CD4-positive, alpha-beta T cell treated with Interleukin-10 for 1 hour (primary cell): Measurements from ENCODE around the gene EMP2.

Source experiments
- DNase-seq: peaks from one replicate; pipeline ENCODE4 v3.0.0-alpha.2; 2020

EMP2 gene

GRCh38 chr16:10609402-10609774 lies 29.0 kb upstream of the EMP2 start:
- no peak for DNase-seq

- no peak for DNase-seq
These were observed 28.4 kb upstream of the EMP2 start for GRCh38 chr16:10608687-10609401.

GRCh38 chr16:10607157-10607556 lies 26.8 kb upstream of the EMP2 start:
- DNase-seq, result no peak

GRCh38 chr16:10606607-10607006 lies 26.2 kb upstream of the EMP2 start:
- DNase-seq, result no peak

GRCh38 chr16:10605636-10606035 lies 25.2 kb upstream of the EMP2 start:
- no peak for DNase-seq

GRCh38 chr16:10601444-10602408 lies 21.3 kb upstream of the EMP2 start:
- no peak for DNase-seq

GRCh38 chr16:10600782-10601443 lies 20.5 kb upstream of the EMP2 start:
- no peak for DNase-seq

- DNase-seq, result no peak
These were observed 19.2 kb upstream of the EMP2 start for GRCh38 chr16:10599626-10600025.

- no peak for DNase-seq
These were observed 17.8 kb upstream of the EMP2 start for GRCh38 chr16:10598157-10598556.

GRCh38 chr16:10597187-10597601 lies 16.8 kb upstream of the EMP2 start:
- DNase-seq, result no peak

GRCh38 chr16:10594312-10594950 lies 14.0 kb upstream of the EMP2 start:
- no peak for DNase-seq

- DNase-seq, result no peak
These were observed 12.2 kb upstream of the EMP2 start for GRCh38 chr16:10592611-10593010.

GRCh38 chr16:10590342-10590741 lies 9.9 kb upstream of the EMP2 start:
- DNase-seq, result no peak

GRCh38 chr16:10589109-10589508 lies 8.7 kb upstream of the EMP2 start:
- DNase-seq, result no peak

GRCh38 chr16:10587622-10588021 lies 7.2 kb upstream of the EMP2 start:
- no peak for DNase-seq

GRCh38 chr16:10584981-10585438 lies 4.6 kb upstream of the EMP2 start:
- DNase-seq, result no peak

GRCh38 chr16:10583269-10583668 lies 2.9 kb upstream of the EMP2 start:
- no peak for DNase-seq

- no peak for DNase-seq
These were observed 1.1 kb upstream of the EMP2 start for GRCh38 chr16:10581507-10581906.

- DNase-seq, result no peak
These were observed 467 bp upstream of the EMP2 start for GRCh38 chr16:10580883-10581247.

GRCh38 chr16:10579575-10579964 lies 828 bp downstream of the EMP2 start:
- no peak for DNase-seq

GRCh38 chr16:10578474-10579316 lies 1.7 kb downstream of the EMP2 start:
- no peak for DNase-seq
